HepG2 (cell line): Measurements from ENCODE around the gene KIAA1191. TPM values are rescaled to one million over a fixed set of nuclear protein-coding genes. Genes with fewer than 3 reads are reported as not detected.
A peak's percentile ranks its signal among the peaks of the same experiment; 100 is the strongest.

Experiments used
- ADNP ChIP-seq: sonication (generic); formaldehyde crosslinking; IDR thresholded peaks from 2 replicates; pipeline ENCODE4 v1.4.0; 2020; ENCODE audit warnings: missing genetic modification reagents
- ATF7-NPFF ChIP-seq: sonication (generic); formaldehyde crosslinking; IDR thresholded peaks from 2 replicates; pipeline ENCODE4 v1.8.1; 2023; ENCODE audit warnings: mild to moderate bottlenecking, low read depth, missing genetic modification reagents, moderate library complexity
- E2F2 ChIP-seq: sonication (generic); formaldehyde crosslinking; IDR thresholded peaks from 2 replicates; pipeline ENCODE4 v1.4.0; 2020; ENCODE audit warnings: missing genetic modification reagents, borderline replicate concordance
- HIVEP1 ChIP-seq: sonication (generic); formaldehyde crosslinking; IDR thresholded peaks from 2 replicates; pipeline ENCODE4 v1.4.0; 2020; ENCODE audit warnings: mild to moderate bottlenecking, missing genetic modification reagents
- IKZF5 ChIP-seq: IDR thresholded peaks from 2 replicates; pipeline ENCODE4 v1.6.1; 2018; ENCODE audit warnings: missing genetic modification reagents, mild to moderate bottlenecking, missing compliant biosample characterization
- NFIB ChIP-seq: sonication (generic); formaldehyde crosslinking; IDR thresholded peaks from 2 replicates; pipeline ENCODE4 v1.9.0; 2021; ENCODE audit warnings: missing genetic modification reagents, mild to moderate bottlenecking, borderline replicate concordance
- REPIN1 ChIP-seq: sonication (generic); formaldehyde crosslinking; IDR thresholded peaks from 2 replicates; pipeline ENCODE4 v1.8.0; 2022; ENCODE audit warnings: missing genetic modification reagents, low read depth, mild to moderate bottlenecking, borderline replicate concordance
- TCF12 ChIP-seq, 2 experiments: fragments of 450-650 bp in 1 of 2; sonication (generic) in 1 of 2; formaldehyde crosslinking in 1 of 2; IDR thresholded peaks; 2 replicates each; pipeline versions ENCODE4 v1.6.1 to v1.8.0; 2017 to 2022; ENCODE audit warnings: antibody characterized with exemption in 1 of 2, mild to moderate bottlenecking in 1 of 2, missing genetic modification reagents in 1 of 2, moderate library complexity in 1 of 2
- TERF1 ChIP-seq: sonication (generic); formaldehyde crosslinking; IDR thresholded peaks from 2 replicates; pipeline ENCODE4 v1.8.0; 2022; ENCODE audit warnings: mild to moderate bottlenecking, missing genetic modification reagents, moderate library complexity
- TIGD3 ChIP-seq: sonication (generic); formaldehyde crosslinking; IDR thresholded peaks from 2 replicates; pipeline ENCODE4 v1.5.1; 2020; ENCODE audit warnings: mild to moderate bottlenecking, missing genetic modification reagents, borderline replicate concordance
- UBTF ChIP-seq: sonication (generic); formaldehyde crosslinking; IDR thresholded peaks from 2 replicates; pipeline ENCODE4 v1.4.0; 2020; ENCODE audit warnings: mild to moderate bottlenecking, missing genetic modification reagents
- ZBTB10 ChIP-seq: sonication (generic); formaldehyde crosslinking; IDR thresholded peaks from 2 replicates; pipeline ENCODE4 v1.4.0; 2020; ENCODE audit warnings: missing genetic modification reagents, borderline replicate concordance
- ZIK1 ChIP-seq: sonication (generic); formaldehyde crosslinking; IDR thresholded peaks from 2 replicates; pipeline ENCODE4 v1.5.0; 2020; ENCODE audit warnings: mild to moderate bottlenecking, low read depth, missing genetic modification reagents, borderline replicate concordance
- ZNF10 ChIP-seq: sonication (generic); formaldehyde crosslinking; IDR thresholded peaks from 2 replicates; pipeline ENCODE4 v1.4.0; 2020; ENCODE audit warnings: mild to moderate bottlenecking, low read depth, missing genetic modification reagents, borderline replicate concordance
- ZNF274 ChIP-seq: sonication (generic); formaldehyde crosslinking; IDR thresholded peaks from 2 replicates; pipeline ENCODE4 v1.5.1; 2020; ENCODE audit warnings: mild to moderate bottlenecking, missing genetic modification reagents
- ZNF75D ChIP-seq: sonication (generic); formaldehyde crosslinking; IDR thresholded peaks from 2 replicates; pipeline ENCODE4 v1.8.1; 2023; ENCODE audit warnings: missing genetic modification reagents, mild to moderate bottlenecking, borderline replicate concordance
- polyA plus RNA-seq, 8 experiments: library from polyadenylated mRNA; depleted of rRNA in 3 of 8; stranded (reverse) in 7 of 8; unstranded in 1 of 8; fragments of >200 nt; fragmentation: Illumina TruSeq in 4 of 8; extraction: Trizol in 4 of 8; gene quantifications; 2 replicates each; pipeline versions ENCODE4 v1.2.1 to v1.2.3, GENCODE V29; 2011 to 2016; ENCODE audit warnings: low read depth in 4 of 8, missing spikeins in 1 of 8, mixed read lengths in 1 of 8; ENCODE audit not compliant: insufficient read depth in 1 of 8
- total RNA-seq, 5 experiments: library from RNA; depleted of rRNA; stranded (reverse); fragments of >200 nt; fragmentation: Illumina TruSeq; extraction: Trizol; gene quantifications; 2 replicates each; pipeline ENCODE4 v1.2.3, GENCODE V29; 2016; ENCODE audit warnings: low read depth in 1 of 5

Gene KIAA1191
- total and polyA plus RNA-seq, 2 of the 13 experiments (the other 11 are each of a cell fraction or from before 2014, with no cell fraction given): 63.6 to 103 TPM

GRCh38 chr5:176361437-176362232 is at the start of gene KIAA1191 (continued):
- TF ChIP-seq ZNF274 (CRISPR knock-in tag): peak; percentile 70; the same call in 1 of the 2 replicates
- no peak for TF ChIP-seq TERF1
- peak; percentile 49; the same call in 1 of the 2 replicates for TF ChIP-seq ATF7-NPFF (CRISPR knock-in tag)
- no peak for TF ChIP-seq ZNF10 (CRISPR knock-in tag)
- TF ChIP-seq HIVEP1 (CRISPR knock-in tag): no peak
- TF ChIP-seq E2F2 (CRISPR knock-in tag): no peak
- TF ChIP-seq ZBTB10 (CRISPR knock-in tag): peak; percentile 75; the same call in 1 of the 2 replicates
- TF ChIP-seq NFIB (CRISPR knock-in tag): no peak
- no peak; the same call in 1 of the 2 replicates for TF ChIP-seq REPIN1 (CRISPR knock-in tag)
- peak; percentile 66; the same call in 1 of the 2 replicates for TF ChIP-seq IKZF5
- TF ChIP-seq TCF12 (IDR thresholded peaks at IDR 0.05): no peak
- TF ChIP-seq TCF12 (CRISPR knock-in tag; IDR thresholded peaks at IDR 0.05): 0 out of 2 replicates have a peak, but pooled peaks have one; percentile 10
- no peak; the same call in 1 of the 2 replicates for TF ChIP-seq TIGD3 (CRISPR knock-in tag)
- TF ChIP-seq ZIK1: peak; percentile 86; the same call in 1 of the 2 replicates
- no peak for TF ChIP-seq ZNF75D (CRISPR knock-in tag)
- TF ChIP-seq UBTF (CRISPR knock-in tag): peak; percentile 93
- TF ChIP-seq ADNP (CRISPR knock-in tag): no peak
